HL-60 (cell line): ENCODE data around the gene ALPG.
"Not testable (repeated sequence)": the region's sequence is repeated elsewhere in the genome, so short reads cannot be mapped to it uniquely, and the experiment has no call there.

Experiments
- GABPA ChIP-seq: IDR thresholded peaks from 2 replicates; pipeline ENCODE4 v1.6.1; 2012; ENCODE audit warnings: low read depth
- TF ChIP-seq, protein P1 (sequence below): IDR thresholded peaks from one replicate; pipeline ENCODE4 v1.5.1; 2011; ENCODE audit warnings: low read length, control low read depth, inconsistent platforms; ENCODE audit not compliant: insufficient read depth

DNA sequence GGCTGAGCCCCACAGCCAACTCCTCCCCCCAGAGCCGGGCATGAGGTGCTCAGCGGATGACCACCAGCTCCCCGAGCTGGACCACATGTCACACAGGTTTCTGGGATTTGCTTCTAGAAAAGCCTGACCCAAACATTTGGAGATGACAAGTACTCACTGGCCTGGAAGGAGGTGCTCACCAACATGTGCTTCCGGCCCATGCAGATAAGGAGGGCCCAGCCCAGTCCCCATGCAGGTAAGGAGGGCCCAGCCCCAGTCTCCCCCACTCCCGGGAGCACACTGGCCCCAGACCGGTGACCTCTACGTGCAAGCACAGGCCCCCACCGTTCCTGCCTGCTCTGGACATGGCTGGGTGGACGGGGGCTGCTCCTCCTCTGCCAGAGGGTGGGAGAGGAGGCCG, 35.3 kb downstream of the ALPG start:
- TF ChIP-seq, protein P1, sequence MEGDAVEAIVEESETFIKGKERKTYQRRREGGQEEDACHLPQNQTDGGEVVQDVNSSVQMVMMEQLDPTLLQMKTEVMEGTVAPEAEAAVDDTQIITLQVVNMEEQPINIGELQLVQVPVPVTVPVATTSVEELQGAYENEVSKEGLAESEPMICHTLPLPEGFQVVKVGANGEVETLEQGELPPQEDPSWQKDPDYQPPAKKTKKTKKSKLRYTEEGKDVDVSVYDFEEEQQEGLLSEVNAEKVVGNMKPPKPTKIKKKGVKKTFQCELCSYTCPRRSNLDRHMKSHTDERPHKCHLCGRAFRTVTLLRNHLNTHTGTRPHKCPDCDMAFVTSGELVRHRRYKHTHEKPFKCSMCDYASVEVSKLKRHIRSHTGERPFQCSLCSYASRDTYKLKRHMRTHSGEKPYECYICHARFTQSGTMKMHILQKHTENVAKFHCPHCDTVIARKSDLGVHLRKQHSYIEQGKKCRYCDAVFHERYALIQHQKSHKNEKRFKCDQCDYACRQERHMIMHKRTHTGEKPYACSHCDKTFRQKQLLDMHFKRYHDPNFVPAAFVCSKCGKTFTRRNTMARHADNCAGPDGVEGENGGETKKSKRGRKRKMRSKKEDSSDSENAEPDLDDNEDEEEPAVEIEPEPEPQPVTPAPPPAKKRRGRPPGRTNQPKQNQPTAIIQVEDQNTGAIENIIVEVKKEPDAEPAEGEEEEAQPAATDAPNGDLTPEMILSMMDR, result not testable (repeated sequence)
- TF ChIP-seq GABPA, result not testable (repeated sequence)
